ENCODE results near the gene WBP2NL. TPM values are rescaled to one million over a fixed set of nuclear protein-coding genes. Genes with fewer than 3 reads are reported as not detected.
"Not testable (repeated sequence)": the region's sequence is repeated elsewhere in the genome, so short reads cannot be mapped to it uniquely, and the experiment has no call there.

The WBP2NL gene
- total and polyA plus RNA-seq, 4 experiments from 2014 or later = 0.49 to 5.4 (median 2.1) TPM

DNA sequence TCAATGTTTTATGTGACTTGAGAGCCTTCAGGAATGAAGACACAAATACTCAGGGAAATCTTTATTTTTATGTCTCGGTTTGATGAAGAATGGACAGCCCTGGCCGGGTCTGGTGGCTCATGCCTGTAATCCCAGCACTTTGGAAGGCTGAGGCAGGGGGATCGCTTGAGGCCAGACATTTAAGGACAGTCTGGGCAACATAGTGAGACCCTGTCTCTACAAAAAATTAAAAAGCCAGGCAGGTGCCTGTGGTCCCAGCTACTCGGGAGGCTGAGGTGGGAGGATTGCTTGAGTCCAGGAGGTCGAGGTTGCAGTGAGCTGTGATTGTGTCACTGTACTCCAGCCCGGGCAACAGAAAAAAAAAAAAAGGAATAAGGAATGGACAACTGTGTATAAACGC lies 72.9 kb downstream of the WBP2NL start:
- H3K9me3 ChIP-seq (ENCODE audit: control insufficient read depth in 1 of 2, low read length in 2 of 2); H3K9me3 Mint-ChIP-seq; DNase-seq; H3K27me3 Mint-ChIP-seq; CTCF ChIA-PET (ENCODE audit: partially characterized antibody); H3K36me3 ChIP-seq (ENCODE audit: insufficient read depth, low read length); H3K27me3 ChIP-seq (ENCODE audit: insufficient read depth, low read length): not testable (repeated sequence)
- Mint-ChIP-seq H3K27ac (peak overlapping the region; percentile 93 to 97 (median 94)), H3K36me3 (peaks cover 4 to 20% of the 10 kb centered on the region in 2 donors), H3K4me3 (peak overlapping the region; percentile 92 to 95 (median 92)), H3K4me1 (peaks cover 20 to 59% (median 39%) of the 10 kb centered on the region in 4 donors)
- H3K4me3 ChIP-seq (ENCODE audit: low read length in 2 of 2) = peak overlapping the region; percentile 37 to 51
- intact Hi-C loops (cut with micrococcal nuclease) = loop anchor here (5.0 to 10.0 kb wide), 3 partner anchors 104 to 543 kb away; partner anchors contain the start of genes POLDIP3, SEPTIN3 and SNU13
- peaks cover 40% of the 10 kb centered on the region for H3K4me1 ChIP-seq (ENCODE audit: insufficient read depth, low read length)
- POLR2A ChIA-PET (ENCODE audit: partially characterized antibody) = interaction anchor here (0.6 to 4.3 kb wide), 5 partner anchors 8 to 373 kb away, joined by 3 to 73 read pairs (median 15); partner anchors contain the start of genes NDUFA6, SMDT1 and WBP2NL
- peak overlapping the region; percentile 74 for H3K27ac ChIP-seq (ENCODE audit: low read depth, low read length)

DNA sequence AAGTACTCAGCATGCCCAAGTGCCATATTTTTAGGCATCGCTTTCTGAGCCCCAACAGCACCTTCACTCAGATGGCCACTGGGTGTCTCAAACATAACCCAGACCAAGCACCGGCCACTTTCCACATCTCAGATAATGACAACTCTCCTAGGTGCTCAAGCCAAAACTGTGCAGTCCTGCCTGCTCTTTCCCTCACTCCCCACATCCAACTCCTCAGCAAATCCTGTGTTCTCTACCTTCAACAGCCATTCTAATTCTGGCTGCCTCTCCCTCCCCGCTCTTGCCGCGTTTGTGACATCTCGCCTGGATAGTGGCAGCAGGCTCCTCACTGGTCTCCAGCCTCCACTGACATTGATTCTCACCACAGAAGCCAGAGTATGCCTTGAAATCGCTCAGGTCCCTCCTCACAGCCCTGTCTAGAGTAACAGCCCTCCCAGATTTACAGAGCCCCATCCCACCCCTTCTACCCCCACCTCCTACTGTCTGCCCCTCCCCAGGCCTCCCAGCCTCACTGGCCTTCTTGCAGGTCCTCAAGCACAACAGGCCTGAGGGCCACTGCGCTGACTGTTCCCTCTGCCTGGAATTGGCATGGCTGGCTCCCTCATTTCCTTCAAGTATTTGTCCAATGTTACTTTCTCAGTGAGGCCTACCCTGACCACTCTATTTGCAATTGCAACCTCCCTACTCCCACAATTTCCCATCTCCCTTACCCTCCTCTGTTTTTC lies 74.2 kb downstream of the WBP2NL start:
- H3K27ac Mint-ChIP-seq = peak overlapping the region in 5 of 7 donors; percentile 9 to 91 (median 87)
- no peak for DNase-seq
- H3K36me3 Mint-ChIP-seq = peaks cover 0 to 11% of the 10 kb centered on the region in 2 donors
- H3K4me3 Mint-ChIP-seq = peak overlapping the region; percentile 63 to 73 (median 68)
- no peaks in the 10 kb centered on the region for H3K27me3 ChIP-seq (ENCODE audit: insufficient read depth, low read length)
- H3K9me3 Mint-ChIP-seq = no peaks in the 10 kb centered on the region
- peaks cover 5% of the 10 kb centered on the region for H3K36me3 ChIP-seq (ENCODE audit: insufficient read depth, low read length)
- no peaks in the 10 kb centered on the region for H3K27me3 Mint-ChIP-seq
- no peak overlapping the region for H3K27ac ChIP-seq (ENCODE audit: low read depth, low read length)
- peaks cover 40% of the 10 kb centered on the region for H3K4me1 ChIP-seq (ENCODE audit: insufficient read depth, low read length)
- intact Hi-C loops (cut with micrococcal nuclease) = loop anchor here (5.0 to 10.0 kb wide), 3 partner anchors 105 to 542 kb away; partner anchors contain the start of genes POLDIP3, SEPTIN3 and SNU13
- H3K9me3 ChIP-seq (ENCODE audit: control insufficient read depth in 1 of 2, low read length in 2 of 2) = no peaks in the 10 kb centered on the region
- POLR2A ChIA-PET (ENCODE audit: partially characterized antibody) = no interaction called here
- H3K4me3 ChIP-seq (ENCODE audit: low read length in 2 of 2) = no peak overlapping the region
- H3K4me1 Mint-ChIP-seq = peaks cover 18 to 56% (median 38%) of the 10 kb centered on the region in 4 donors
- CTCF ChIA-PET (ENCODE audit: partially characterized antibody) = no interaction called here

GRCh38 chr22:42073621-42074041 lies 75.0 kb downstream of the WBP2NL start:
- peak overlapping the region; percentile 62 to 80 (median 67) for H3K4me3 Mint-ChIP-seq
- H3K9me3 Mint-ChIP-seq = no peaks in the 10 kb centered on the region
- H3K36me3 Mint-ChIP-seq = peaks cover 0 to 4% of the 10 kb centered on the region in 2 donors
- Histone ChIP-seq H3K9me3 (ENCODE audit: control insufficient read depth in 1 of 2, low read length in 2 of 2) (no peaks in the 10 kb centered on the region), H3K4me1 (ENCODE audit: insufficient read depth, low read length) (peaks cover 44% of the 10 kb centered on the region), H3K36me3 (ENCODE audit: insufficient read depth, low read length) (no peaks in the 10 kb centered on the region), H3K27me3 (ENCODE audit: insufficient read depth, low read length) (no peaks in the 10 kb centered on the region), H3K4me3 (ENCODE audit: low read length in 2 of 2) (peak overlapping the region in 1 of 2 donors; percentile 33), H3K27ac (ENCODE audit: low read depth, low read length) (peak overlapping the region; percentile 57)
- no peak for DNase-seq
- CTCF ChIA-PET (ENCODE audit: partially characterized antibody) = no interaction called here
- POLR2A ChIA-PET (ENCODE audit: partially characterized antibody) = interaction anchor here (0.6 to 1.0 kb wide), 2 partner anchors 16 to 242 kb away, joined by 4 to 5 read pairs; partner anchors contain the start of gene NDUFA6
- intact Hi-C loops (cut with micrococcal nuclease) = loop anchor here (5.0 to 10.0 kb wide), 3 partner anchors 106 to 541 kb away; partner anchors contain the start of genes POLDIP3, SEPTIN3 and SNU13
- no peaks in the 10 kb centered on the region for H3K27me3 Mint-ChIP-seq
- peaks cover 18 to 62% (median 35%) of the 10 kb centered on the region in 4 donors for H3K4me1 Mint-ChIP-seq
- peak overlapping the region in 5 of 7 donors; percentile 47 to 78 (median 59) for H3K27ac Mint-ChIP-seq

GRCh38 chr22:42074132-42074811 lies 75.7 kb downstream of the WBP2NL start, which contains the start of gene PHETA2:
TSS of gene PHETA2 (plus strand) at chr22:42074248. CDS start at chr22:42077294, 3,046 bp downstream.
- no peaks in the 10 kb centered on the region for H3K27me3 ChIP-seq (ENCODE audit: insufficient read depth, low read length)
- peaks cover 21 to 61% (median 37%) of the 10 kb centered on the region in 4 donors for H3K4me1 Mint-ChIP-seq
- peak within 1 kb of the TSS; percentile 62 to 81 (median 74) for H3K4me3 Mint-ChIP-seq
- DNase-seq = peak; percentile 39 to 64 (median 50)
- H3K4me3 ChIP-seq (ENCODE audit: low read length in 2 of 2) = peak within 1 kb of the TSS in 1 of 2 donors; percentile 33
- ChIA-PET CTCF (ENCODE audit: partially characterized antibody) (interaction anchor here (1.6 kb wide), 1 partner anchor 76 kb away, joined by 5 read pairs; the partner anchor contains the start of gene WBP2NL), POLR2A (ENCODE audit: partially characterized antibody) (interaction anchor here (0.6 to 1.6 kb wide), 3 partner anchors 16 to 243 kb away, joined by 4 to 17 read pairs (median 5); partner anchors contain the start of gene NDUFA6)
- intact Hi-C loops (cut with micrococcal nuclease) = loop anchor here (5.0 to 10.0 kb wide), 3 partner anchors 107 to 541 kb away; partner anchors contain the start of genes POLDIP3, SEPTIN3 and SNU13
- H3K9me3 ChIP-seq (ENCODE audit: control insufficient read depth in 1 of 2, low read length in 2 of 2) = no peaks in the 10 kb centered on the region
- H3K36me3 Mint-ChIP-seq = peaks cover 0 to 3% of the 10 kb centered on the region in 2 donors
- no peaks in the 10 kb centered on the region for H3K9me3 Mint-ChIP-seq
- peaks cover 50% of the 10 kb centered on the region for H3K4me1 ChIP-seq (ENCODE audit: insufficient read depth, low read length)
- H3K36me3 ChIP-seq (ENCODE audit: insufficient read depth, low read length) = no peaks in the 10 kb centered on the region
- H3K27ac Mint-ChIP-seq = peak within 1 kb of the TSS; percentile 47 to 89 (median 74)
- H3K27ac ChIP-seq (ENCODE audit: low read depth, low read length) = peak within 1 kb of the TSS; percentile 57
- H3K27me3 Mint-ChIP-seq = no peaks in the 10 kb centered on the region

- no peak for DNase-seq
- POLR2A ChIA-PET (ENCODE audit: partially characterized antibody) = interaction anchor here (0.9 to 1.7 kb wide), 8 partner anchors 10 to 539 kb away, joined by 3 to 17 read pairs (median 6); partner anchors contain the start of genes NDUFA6, POLDIP3, SNU13 and SREBF2
Measured at GRCh38 chr22:42074846-42075676, 76.5 kb downstream of the WBP2NL start.

More at GRCh38 chr22:42074846-42075676, 76.5 kb downstream of the WBP2NL start:
- H3K27me3 Mint-ChIP-seq = no peaks in the 10 kb centered on the region
- Histone ChIP-seq H3K36me3 (ENCODE audit: insufficient read depth, low read length) (no peaks in the 10 kb centered on the region), H3K4me1 (ENCODE audit: insufficient read depth, low read length) (peaks cover 43% of the 10 kb centered on the region), H3K27me3 (ENCODE audit: insufficient read depth, low read length) (no peaks in the 10 kb centered on the region), H3K27ac (ENCODE audit: low read depth, low read length) (peak overlapping the region; percentile 57), H3K9me3 (ENCODE audit: control insufficient read depth in 1 of 2, low read length in 2 of 2) (no peaks in the 10 kb centered on the region), H3K4me3 (ENCODE audit: low read length in 2 of 2) (no peak overlapping the region)
- peak overlapping the region; percentile 62 to 81 (median 70) for H3K4me3 Mint-ChIP-seq
- H3K36me3 Mint-ChIP-seq = peaks cover 3 to 8% of the 10 kb centered on the region in 2 donors
- peaks cover 17 to 58% (median 39%) of the 10 kb centered on the region in 4 donors for H3K4me1 Mint-ChIP-seq
- no peaks in the 10 kb centered on the region for H3K9me3 Mint-ChIP-seq
- intact Hi-C loops (cut with micrococcal nuclease) = loop anchor here (5.0 to 10.0 kb wide), 3 partner anchors 108 to 540 kb away; partner anchors contain the start of genes POLDIP3, SEPTIN3 and SNU13
- peak overlapping the region in 6 of 7 donors; percentile 30 to 89 (median 70) for H3K27ac Mint-ChIP-seq
- CTCF ChIA-PET (ENCODE audit: partially characterized antibody) = interaction anchor here (0.6 to 1.8 kb wide), 5 partner anchors 9 to 128 kb away, joined by 3 to 11 read pairs (median 6); partner anchors contain the start of genes CENPM, NDUFA6 and WBP2NL
